ENCODE measurements around the gene SELENON. TPM values are rescaled to one million over a fixed set of nuclear protein-coding genes. Genes with fewer than 3 reads are reported as not detected.

The SELENON gene
- total and polyA plus RNA-seq, 9 of the 15 experiments (the other 6 are each of a cell fraction or from before 2014, with no cell fraction given): 0.43 to 26.7 (median 7.0) TPM

DNA sequence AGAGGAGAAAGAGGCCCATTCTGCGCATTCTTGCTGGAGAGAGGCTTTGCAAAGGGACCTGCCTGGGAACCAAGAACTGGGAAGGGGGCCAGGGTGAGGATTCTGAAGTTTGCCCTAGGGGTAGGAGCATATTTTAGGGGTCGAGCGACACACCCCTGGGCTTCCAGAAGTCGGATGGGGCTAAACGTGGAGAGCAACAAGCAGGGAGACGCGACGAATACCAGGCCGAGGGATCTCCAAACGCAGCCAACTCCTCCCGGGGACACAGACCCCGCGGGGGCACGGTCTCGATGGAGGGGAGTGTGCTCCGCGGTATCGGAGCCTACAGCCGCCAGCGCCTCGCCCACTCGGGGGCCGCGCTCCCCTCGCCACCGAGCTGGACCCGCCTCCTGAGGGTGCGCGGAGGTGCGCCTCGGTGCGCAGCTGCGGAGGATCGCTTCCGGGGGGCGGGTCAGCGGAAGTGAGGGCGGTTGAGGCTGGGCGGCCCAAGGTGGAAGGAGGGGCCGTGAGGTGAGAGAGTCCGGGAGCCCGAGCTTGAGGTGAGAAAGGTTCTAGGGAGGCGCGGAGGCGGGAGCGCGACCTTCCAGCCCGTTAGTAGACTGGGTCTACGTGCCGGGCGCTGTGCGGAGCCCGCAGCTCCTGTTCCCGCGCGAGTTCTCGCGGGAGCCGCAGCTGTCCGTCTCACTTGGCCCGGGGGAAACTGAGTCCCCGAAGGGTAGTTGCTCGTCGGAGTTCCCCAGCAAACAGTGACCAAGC is 19.7 kb downstream of the SELENON start, which contains the start of gene MTFR1L (continued):
- TF ChIP-seq MED1 (CRISPR knock-in tag; IDR thresholded peaks at IDR 0.05; ENCODE audit: borderline replicate concordance) (no peak), GABPB2 (CRISPR knock-in tag; conservative IDR thresholded peaks at IDR 0.05) (no peak), XRCC5 (IDR thresholded peaks at IDR 0.05; ENCODE audit: low read depth, low read length) (no peak; the same call in 1 of the 2 replicates), SAFB (IDR thresholded peaks at IDR 0.05; ENCODE audit: borderline replicate concordance, low read depth, low read length) (peak; percentile 64), XRCC3 (IDR thresholded peaks at IDR 0.05) (no peak), ZSCAN32 (CRISPR knock-in tag; IDR thresholded peaks at IDR 0.05) (no peak), NONO (IDR thresholded peaks at IDR 0.05; ENCODE audit: low read depth in 2 of 2, low read length in 1 of 2) (peak in 1 of 2 experiments; percentile 12; a peak in 1 of 4 replicates), BRCA1 (IDR thresholded peaks at IDR 0.05) (no peak), BRCA1 (CRISPR knock-in tag; IDR thresholded peaks at IDR 0.05) (no peak), MCM5 (IDR thresholded peaks at IDR 0.05; ENCODE audit: low read depth) (no peak), ELF1 (tag; IDR thresholded peaks at IDR 0.05) (peak; percentile 85), ZNF174 (CRISPR knock-in tag; IDR thresholded peaks at IDR 0.05) (no peak), GABPA (tag; conservative IDR thresholded peaks at IDR 0.05; ENCODE audit: low read depth) (peak; percentile 96), NCOA6 (IDR thresholded peaks at IDR 0.05) (no peak), FOXM1 (IDR thresholded peaks at IDR 0.05; ENCODE audit: low read depth) (no peak), FOXM1 (CRISPR knock-in tag; IDR thresholded peaks at IDR 0.05; ENCODE audit: low read depth) (peak; percentile 90; the same call in 1 of the 2 replicates), RFX5 (IDR thresholded peaks at IDR 0.05; ENCODE audit: low read depth, low read length) (no peak), NR3C1 (CRISPR knock-in tag; IDR thresholded peaks at IDR 0.05) (peak; percentile 75), SRSF7 (optimal IDR thresholded peaks at IDR 0.05; ENCODE audit: low read depth, low read length) (no peak), ZNF586 (CRISPR knock-in tag; conservative IDR thresholded peaks at IDR 0.05) (no peak), ZNF57 (CRISPR knock-in tag; IDR thresholded peaks at IDR 0.05) (no peak), ZNF316 (IDR thresholded peaks at IDR 0.05) (no peak), ZNF212 (CRISPR knock-in tag; IDR thresholded peaks at IDR 0.05) (no peak), NCOA4 (IDR thresholded peaks at IDR 0.05; ENCODE audit: partially characterized antibody) (no peak), MEIS2 (IDR thresholded peaks at IDR 0.05; ENCODE audit: partially characterized antibody) (peak; percentile 75), DNMT1 (IDR thresholded peaks at IDR 0.05) (no peak), MCM3 (IDR thresholded peaks at IDR 0.05) (no peak)
- TF ChIP-seq, protein P1, sequence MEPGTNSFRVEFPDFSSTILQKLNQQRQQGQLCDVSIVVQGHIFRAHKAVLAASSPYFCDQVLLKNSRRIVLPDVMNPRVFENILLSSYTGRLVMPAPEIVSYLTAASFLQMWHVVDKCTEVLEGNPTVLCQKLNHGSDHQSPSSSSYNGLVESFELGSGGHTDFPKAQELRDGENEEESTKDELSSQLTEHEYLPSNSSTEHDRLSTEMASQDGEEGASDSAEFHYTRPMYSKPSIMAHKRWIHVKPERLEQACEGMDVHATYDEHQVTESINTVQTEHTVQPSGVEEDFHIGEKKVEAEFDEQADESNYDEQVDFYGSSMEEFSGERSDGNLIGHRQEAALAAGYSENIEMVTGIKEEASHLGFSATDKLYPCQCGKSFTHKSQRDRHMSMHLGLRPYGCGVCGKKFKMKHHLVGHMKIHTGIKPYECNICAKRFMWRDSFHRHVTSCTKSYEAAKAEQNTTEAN (CRISPR knock-in tag; IDR thresholded peaks at IDR 0.05): no peak
- TF ChIP-seq, protein P2, sequence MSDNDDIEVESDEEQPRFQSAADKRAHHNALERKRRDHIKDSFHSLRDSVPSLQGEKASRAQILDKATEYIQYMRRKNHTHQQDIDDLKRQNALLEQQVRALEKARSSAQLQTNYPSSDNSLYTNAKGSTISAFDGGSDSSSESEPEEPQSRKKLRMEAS (CRISPR knock-in tag; IDR thresholded peaks at IDR 0.05): peak; percentile 87
- TF ChIP-seq, protein P3, sequence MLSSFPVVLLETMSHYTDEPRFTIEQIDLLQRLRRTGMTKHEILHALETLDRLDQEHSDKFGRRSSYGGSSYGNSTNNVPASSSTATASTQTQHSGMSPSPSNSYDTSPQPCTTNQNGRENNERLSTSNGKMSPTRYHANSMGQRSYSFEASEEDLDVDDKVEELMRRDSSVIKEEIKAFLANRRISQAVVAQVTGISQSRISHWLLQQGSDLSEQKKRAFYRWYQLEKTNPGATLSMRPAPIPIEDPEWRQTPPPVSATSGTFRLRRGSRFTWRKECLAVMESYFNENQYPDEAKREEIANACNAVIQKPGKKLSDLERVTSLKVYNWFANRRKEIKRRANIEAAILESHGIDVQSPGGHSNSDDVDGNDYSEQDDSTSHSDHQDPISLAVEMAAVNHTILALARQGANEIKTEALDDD (IDR thresholded peaks at IDR 0.05): no peak

All from K562 (cell line).